AG09319 (cell line): Measurements from ENCODE around the gene ZNF385D.
A peak's percentile ranks its signal among the peaks of the same experiment; 100 is the strongest.

Experiments used
- DNase-seq: peaks from one replicate; pipeline ENCODE4 v3.0.0-alpha.2; 2010; ENCODE audit warnings: low read depth; ENCODE audit errors: extremely low read depth
- CTCF ChIP-seq: IDR thresholded peaks from 2 replicates; pipeline ENCODE4 v1.5.1; 2011; ENCODE audit warnings: low read depth, mild to moderate bottlenecking, inconsistent platforms, low read length, moderate library complexity

ZNF385D gene

DNA sequence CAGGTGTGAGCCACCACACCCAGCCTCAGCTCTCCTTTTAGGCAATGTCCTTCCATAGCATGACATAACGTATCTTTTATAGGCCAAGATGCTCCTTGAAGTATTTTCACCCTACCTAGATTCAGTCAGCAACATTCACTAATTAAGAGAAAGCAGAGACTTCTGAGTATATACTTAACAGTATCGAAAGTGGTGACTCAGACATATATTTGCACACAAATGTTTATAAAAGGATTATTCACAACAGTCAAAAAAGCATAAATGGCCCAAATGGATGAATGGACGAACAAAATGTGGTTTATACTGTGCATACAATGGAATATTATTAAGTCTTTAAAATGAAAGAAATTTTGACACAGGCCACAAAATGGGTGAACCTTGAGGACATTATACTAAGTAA lies 108.6 kb downstream of the ZNF385D start:
- TF ChIP-seq CTCF: no peak
- DNase-seq: no peak

DNA sequence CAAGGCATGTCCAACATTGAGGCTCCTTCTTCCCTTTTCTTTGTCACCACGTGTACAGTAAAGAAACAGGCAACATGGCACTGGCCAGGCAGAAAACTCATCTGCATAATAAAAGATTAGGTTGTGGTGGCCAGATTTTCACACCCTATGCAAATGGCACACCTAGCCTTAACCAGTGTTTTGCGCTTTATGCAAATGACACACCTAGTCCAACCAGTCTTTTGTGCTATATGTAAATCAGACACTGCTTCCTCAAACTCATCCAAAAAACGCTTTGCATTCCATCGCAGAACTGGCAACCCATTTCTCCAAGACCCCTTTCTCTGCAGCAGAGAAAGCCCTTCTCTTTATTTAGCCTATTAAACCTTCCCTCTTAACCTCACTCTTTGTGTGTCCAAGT lies 109.1 kb downstream of the ZNF385D start:
- TF ChIP-seq CTCF: no peak
- DNase-seq: no peak

DNA sequence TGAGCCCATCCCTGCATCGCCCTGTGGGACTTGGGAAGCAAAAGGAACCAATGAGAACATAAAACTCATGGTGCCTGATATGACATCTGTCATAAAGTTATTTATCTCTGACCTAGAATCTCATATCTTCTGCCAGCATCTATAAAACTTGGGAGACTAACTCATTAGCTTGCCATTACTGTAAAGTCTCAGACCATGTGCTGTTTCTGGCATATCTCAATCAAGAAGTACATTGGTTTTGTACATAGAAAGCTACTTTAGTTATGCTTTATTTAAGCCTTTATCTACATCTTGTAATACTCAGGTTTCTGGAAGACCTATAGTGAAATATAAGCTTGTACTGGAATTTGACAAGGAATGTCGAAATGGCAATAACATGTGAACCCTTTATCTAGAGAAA lies 112.5 kb downstream of the ZNF385D start:
- no peak for DNase-seq
- no peak for TF ChIP-seq CTCF

GRCh38 chr3:21634112-21634511 lies 116.9 kb downstream of the ZNF385D start:
- no peak for TF ChIP-seq CTCF
- no peak for DNase-seq

DNA sequence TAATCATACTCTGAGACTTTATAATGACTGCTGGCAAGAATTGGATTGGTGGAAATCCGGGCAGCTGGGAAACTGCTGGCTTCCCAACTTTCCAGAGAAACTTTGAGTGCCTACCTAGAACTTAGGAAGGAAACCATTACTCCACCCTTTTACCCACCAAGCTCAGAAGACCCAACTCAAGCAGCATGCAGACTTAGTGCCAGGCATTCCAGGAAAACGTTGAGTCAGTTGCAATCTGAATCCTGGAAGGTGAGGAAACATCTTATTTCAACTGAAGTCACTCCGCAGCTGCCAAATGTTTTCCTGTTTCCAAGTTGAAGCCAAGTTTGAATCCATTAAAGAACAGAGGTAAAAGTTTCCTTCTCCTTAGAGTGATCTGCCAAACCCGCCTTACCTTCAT lies 126.5 kb downstream of the ZNF385D start:
- DNase-seq: no peak
- no peak for TF ChIP-seq CTCF

- no peak for TF ChIP-seq CTCF
Observed at GRCh38 chr3:21621181-21621651, 129.8 kb downstream of the ZNF385D start.

GRCh38 chr3:21620511-21621155 lies 130.4 kb downstream of the ZNF385D start:
- DNase-seq: no peak
- no peak for TF ChIP-seq CTCF

More at GRCh38 chr3:21621181-21621651, 129.8 kb downstream of the ZNF385D start:
- DNase-seq: peak; percentile 11
